SIG-M5 treated with dmso at 0.1 percent for 504 hours (cell line): ENCODE measurements around the gene AFMID.
"Not testable (repeated sequence)": the region's sequence is repeated elsewhere in the genome, so short reads cannot be mapped to it uniquely, and the experiment has no call there.

Source experiments
- DNase-seq: peaks from one replicate; lab custom pipeline; 2025; ENCODE audit not compliant: unreplicated experiment; lab: John Stamatoyannopoulos, UW

Gene AFMID

DNA sequence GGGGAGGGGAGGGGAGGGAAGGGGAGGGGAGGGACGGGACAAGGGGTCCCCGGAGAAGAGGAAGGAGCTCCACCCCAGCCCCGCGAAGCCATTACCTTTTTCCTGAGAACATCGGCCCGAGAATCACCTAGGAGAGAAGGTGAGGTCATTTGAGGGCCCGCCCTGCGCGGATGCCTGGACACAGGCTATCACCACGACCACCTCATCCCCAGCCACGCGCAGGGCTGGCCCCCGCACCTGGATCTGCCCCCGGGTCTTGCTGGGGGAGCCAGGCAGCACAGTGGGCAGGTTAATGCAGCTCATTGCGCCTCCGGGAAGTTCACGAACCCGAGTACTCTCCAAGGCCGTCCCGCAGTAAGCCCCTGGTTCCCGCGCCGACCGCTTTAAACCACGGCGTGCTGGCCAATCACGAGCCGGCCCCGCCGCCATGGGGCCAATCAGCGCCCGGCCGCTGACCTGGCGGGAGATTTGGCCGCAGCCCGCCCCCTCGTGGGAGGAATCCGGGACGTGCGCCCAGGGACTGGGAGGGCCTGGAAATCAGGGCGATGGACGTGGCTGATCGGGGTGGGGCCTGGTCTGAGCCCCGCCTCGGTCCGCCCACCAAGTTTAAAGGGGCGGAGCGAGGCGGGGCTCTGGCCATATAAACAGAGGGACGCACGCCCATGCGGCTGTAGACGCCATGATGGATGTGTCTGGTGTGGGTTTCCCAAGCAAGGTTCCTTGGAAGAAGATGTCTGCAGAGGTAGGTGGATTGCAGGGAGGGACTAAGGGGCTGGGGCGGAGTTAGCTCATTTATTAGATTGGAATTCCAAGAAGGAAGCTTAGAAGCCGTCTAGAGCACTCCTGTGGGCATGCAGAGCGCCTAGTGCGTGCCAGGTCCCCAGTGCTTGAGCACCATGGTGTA, at the start of gene AFMID, which contains the start of gene TK1:
Gene AFMID (plus strand): TSS at position 671 of the 904 bp plus-strand sequence. CDS start 9 bp downstream, at position 680.
Gene TK1 (minus strand): TSS at position 361 of the 904 bp plus-strand sequence. CDS start 58 bp downstream, at position 303.
- DNase-seq: peak; percentile 98

DNA sequence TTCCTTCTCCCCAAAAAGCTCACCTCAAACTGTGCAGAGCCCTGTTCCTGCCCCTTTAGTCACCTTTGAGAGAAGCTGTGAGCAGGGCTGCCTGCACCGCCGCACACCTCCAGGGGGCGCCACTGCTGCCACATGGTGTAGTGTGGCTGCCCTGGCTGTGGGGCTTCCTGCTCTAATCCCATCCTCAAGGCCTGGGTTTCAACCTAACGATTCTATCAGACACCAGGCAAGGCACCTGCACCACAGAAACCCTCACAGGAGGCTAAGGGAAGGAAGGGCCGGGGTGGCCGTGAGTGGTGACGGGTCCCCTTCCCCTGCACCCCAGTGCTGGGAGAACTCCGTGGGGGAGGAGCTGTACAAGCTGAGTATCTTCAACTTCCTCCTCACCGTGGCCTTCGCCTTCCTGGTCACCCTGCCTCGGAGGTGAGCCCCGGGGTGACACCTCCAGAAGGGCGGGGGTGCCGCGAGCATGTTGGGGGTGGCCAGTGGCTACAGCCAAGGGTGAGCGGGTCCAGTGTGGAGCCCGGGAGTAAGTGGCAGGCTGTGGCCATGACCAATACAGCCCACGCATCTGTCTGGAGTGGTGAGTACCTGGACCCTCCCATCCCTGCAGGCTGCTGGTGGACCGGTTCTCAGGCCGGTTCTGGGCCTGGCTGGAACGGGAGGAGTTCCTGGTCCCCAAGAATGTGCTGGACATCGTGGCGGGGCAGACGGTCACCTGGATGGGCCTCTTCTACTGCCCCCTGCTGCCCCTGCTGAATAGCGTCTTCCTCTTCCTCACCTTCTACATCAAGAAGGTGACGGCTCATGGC, 49.6 kb upstream of the AFMID start:
- peak; percentile 36 for DNase-seq

- DNase-seq: no peak
Observed at GRCh38 chr17:78138204-78139060, 48.7 kb upstream of the AFMID start.

- not testable (repeated sequence) for DNase-seq
Observed at GRCh38 chr17:78139861-78140168, 47.3 kb upstream of the AFMID start.

- peak; percentile 99 for DNase-seq
Observed at GRCh38 chr17:78140169-78141051, 46.8 kb upstream of the AFMID start.

DNA sequence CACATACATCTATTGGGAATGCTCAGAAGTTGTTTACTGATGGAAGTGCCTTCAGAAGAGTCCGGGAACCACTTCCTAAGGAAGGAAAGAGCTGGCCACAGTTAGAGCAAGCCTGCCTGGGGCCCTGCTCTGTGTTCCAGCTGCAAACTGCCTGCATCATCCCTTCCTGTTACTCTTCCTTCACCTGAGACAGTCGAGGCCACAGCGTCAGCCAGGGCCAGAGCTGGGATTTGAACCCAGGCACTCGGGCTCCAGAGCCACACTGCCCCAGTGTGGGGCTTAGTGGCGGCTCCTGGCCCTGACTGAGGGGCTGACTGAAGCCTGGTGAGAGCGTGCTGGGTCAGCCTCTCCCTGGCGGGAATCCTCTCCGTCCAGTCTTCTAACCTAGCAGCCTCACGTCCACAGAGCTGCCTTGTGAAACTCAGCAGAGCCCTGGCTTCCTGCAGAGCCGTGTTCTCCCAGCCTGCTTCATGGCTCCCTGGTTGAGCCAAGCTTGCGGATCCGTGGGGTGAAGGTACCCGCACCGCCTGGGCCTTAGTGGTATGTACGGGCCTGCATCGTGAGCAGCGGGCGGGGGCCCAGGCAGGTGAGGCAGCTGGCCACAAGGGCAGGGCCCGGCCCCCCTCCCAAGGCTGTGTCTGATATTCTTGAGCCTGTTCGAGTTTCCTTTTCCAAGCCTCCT, 45.6 kb upstream of the AFMID start:
- no peak for DNase-seq

DNA sequence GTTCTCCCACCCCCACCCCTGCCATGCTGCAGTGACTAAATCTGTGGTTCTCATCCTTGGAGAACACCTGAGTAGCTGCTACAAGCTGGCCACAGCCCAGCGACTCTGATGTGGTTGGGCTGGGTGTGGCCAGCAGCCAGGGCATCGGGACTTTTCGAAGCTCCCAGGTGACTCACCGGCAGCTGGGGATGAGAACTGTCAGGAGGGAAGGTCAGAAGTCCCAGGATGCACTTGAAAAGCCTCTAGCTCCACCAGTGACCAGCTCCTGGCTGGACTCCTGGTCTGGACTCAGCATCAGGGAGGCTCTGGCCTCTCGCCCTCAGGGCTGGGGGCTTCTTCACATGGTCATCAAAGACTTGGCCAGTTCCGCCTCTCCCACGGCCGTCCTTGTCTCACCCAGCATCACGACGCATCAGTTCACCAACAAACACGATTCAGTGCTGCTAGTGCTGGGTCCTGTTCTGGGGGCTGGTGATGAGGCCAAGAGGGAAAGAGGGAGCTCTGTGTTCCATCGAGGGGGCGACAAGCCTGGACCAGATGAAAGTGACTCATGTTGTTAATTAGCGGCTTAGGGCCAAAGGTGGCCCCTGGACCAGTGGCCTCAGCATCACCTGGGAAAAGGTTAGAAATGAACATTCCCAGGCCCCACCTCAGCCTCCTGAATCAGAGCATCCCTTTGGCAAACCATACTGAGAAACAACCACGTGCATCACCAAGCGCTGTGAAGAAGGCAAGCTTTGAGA, 44.9 kb upstream of the AFMID start:
- DNase-seq: no peak

- DNase-seq: no peak
Observed at GRCh38 chr17:78143214-78144146, 43.7 kb upstream of the AFMID start.

GRCh38 chr17:78144147-78144719, 42.9 kb upstream of the AFMID start:
- DNase-seq: peak; percentile 91

GRCh38 chr17:78144736-78145641, 42.2 kb upstream of the AFMID start:
- DNase-seq: no peak

DNA sequence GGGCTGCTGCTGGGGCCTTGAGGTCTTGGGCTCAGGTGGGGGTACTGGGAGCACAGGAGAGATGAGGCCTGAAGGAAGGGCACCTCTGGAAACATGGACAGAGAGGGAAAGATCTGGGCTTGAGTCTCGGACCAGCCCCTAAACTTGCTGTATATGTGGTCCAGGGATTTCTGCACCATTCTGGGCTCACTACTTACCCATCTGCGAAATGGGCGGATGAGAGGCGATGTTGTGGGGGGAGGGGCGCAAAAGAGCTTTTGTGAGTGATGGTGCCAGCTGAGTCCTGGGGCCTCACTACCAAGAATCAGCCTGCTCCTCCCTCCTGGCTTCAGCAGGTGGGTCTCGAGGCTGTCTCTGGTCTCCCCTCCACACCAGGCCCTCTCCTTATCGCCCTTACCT, 40.7 kb upstream of the AFMID start:
- DNase-seq: no peak

GRCh38 chr17:78146881-78147280, 40.3 kb upstream of the AFMID start:
- DNase-seq: no peak

DNA sequence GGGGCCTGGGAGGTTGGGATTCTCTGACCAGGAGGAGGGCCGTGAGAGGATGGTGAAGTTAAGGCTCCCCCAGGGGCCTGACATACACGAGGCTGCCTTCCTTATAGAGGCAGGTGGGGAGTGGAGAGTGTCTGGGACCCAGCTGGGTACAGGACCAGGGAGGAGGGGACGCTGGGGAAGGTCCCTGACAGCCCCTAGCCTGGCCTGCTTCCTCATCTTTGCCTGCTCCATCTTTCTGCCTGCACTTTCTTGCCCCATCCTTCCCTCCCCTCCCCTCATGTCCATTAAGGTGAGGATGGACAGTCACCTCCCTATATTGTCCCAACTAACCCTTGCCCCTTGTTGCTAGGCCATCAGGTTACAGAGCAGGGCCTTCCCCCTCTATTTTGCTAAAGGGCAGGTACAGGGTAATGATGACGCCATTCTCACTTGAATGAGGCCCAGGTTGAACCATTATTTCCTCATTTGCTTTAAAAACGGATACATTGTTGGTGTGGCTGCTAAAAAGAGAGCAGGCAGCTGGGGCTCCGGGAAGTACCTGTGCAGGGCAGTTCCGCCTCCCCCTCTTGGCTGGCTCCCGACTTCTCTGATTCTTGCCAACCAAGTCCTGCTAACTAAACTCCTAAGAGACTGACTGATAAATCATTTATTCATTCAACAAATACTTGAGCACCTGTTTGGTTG, 39.7 kb upstream of the AFMID start:
- no peak for DNase-seq

DNA sequence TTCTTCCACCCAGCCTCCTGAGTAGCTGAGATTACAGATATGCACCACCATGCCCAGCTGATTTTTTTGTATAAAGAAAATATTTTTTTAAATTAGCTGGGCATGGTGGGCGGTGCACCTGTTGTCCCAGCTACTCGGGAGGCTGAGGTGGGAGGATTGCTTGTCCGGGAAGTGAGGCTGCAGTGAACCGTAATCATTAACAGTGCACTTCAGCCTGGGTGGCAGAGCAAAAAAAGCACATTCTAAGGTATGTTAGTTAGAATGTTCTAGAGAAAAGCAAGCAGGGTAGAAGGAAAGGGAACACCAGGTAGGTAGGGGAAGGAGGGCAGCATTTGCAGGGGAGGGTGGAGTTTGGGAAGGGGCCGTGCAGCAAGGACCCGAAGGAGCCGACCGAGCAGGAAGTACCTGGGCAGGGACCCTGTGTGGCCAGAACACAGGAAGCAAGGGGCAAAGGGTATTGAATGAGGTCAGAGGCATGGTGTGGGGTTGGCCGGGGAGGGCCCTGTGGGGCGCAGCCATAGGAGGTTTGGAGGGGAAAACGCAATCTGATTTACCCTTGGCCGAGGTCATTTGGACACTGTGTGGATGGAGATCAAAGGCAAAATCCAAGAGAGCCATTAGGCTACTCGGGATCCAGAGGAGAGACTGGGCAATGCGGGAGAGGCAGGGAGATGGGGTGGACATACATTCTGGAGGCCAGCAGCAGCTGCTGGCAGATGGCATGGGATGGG, 38.7 kb upstream of the AFMID start:
- DNase-seq: no peak

- DNase-seq: no peak
Observed at GRCh38 chr17:78151514-78152008, 35.6 kb upstream of the AFMID start.
